GM19238 (cell line): Measurements from ENCODE around the gene KRT82.
"Not testable (repeated sequence)": the region's sequence is repeated elsewhere in the genome, so short reads cannot be mapped to it uniquely, and the experiment has no call there.

Experiments used
- DNase-seq: peaks from one replicate; pipeline ENCODE4 v3.0.0; 2011; ENCODE audit warnings: low spot score; ENCODE audit not compliant: insufficient read length

KRT82 gene

GRCh38 chr12:52405922-52406385, at the start of gene KRT82:
TSS of gene KRT82 (minus strand) at chr12:52406335. CDS start at chr12:52406277, 58 bp downstream.
- no peak for DNase-seq

- no peak for DNase-seq
Observed at GRCh38 chr12:52455821-52456220, 49.7 kb upstream of the KRT82 start.

GRCh38 chr12:52454411-52455201, 48.5 kb upstream of the KRT82 start:
- DNase-seq, result no peak

GRCh38 chr12:52452101-52452500, 46.0 kb upstream of the KRT82 start, which contains the start of gene KRT6B:
TSS of gene KRT6B (minus strand) at chr12:52452146. CDS start at chr12:52452078, 68 bp downstream.
- DNase-seq, result no peak

GRCh38 chr12:52448228-52448627, 42.1 kb upstream of the KRT82 start:
- no peak for DNase-seq

- not testable (repeated sequence) for DNase-seq
Observed at GRCh38 chr12:52447196-52447595, 41.1 kb upstream of the KRT82 start.

- DNase-seq, result no peak
Observed at GRCh38 chr12:52446367-52447045, 40.4 kb upstream of the KRT82 start.

GRCh38 chr12:52445876-52446275, 39.7 kb upstream of the KRT82 start:
- DNase-seq, result no peak

GRCh38 chr12:52444647-52445595, 38.8 kb upstream of the KRT82 start:
- DNase-seq, result no peak

- no peak for DNase-seq
Observed at GRCh38 chr12:52443966-52444365, 37.8 kb upstream of the KRT82 start.

GRCh38 chr12:52442600-52443061, 36.5 kb upstream of the KRT82 start:
- DNase-seq, result no peak

- DNase-seq, result no peak
Observed at GRCh38 chr12:52441320-52441911, 35.3 kb upstream of the KRT82 start.

- no peak for DNase-seq
Observed at GRCh38 chr12:52440821-52441319, 34.7 kb upstream of the KRT82 start.

GRCh38 chr12:52439845-52440244, 33.7 kb upstream of the KRT82 start:
- DNase-seq, result no peak

- no peak for DNase-seq
Observed at GRCh38 chr12:52439420-52439819, 33.3 kb upstream of the KRT82 start.

- no peak for DNase-seq
Observed at GRCh38 chr12:52438305-52439301, 32.5 kb upstream of the KRT82 start.

GRCh38 chr12:52437508-52437907, 31.4 kb upstream of the KRT82 start:
- DNase-seq, result no peak

GRCh38 chr12:52436828-52437474, 30.8 kb upstream of the KRT82 start:
- DNase-seq, result no peak
